OCI-LY1 (cell line): ENCODE data around the gene WBP1L.

Experiments used
- EZH2 ChIP-seq: fragments of 200-600 bp; sonication (generic), shearing (Covaris generic); IDR thresholded peaks from 2 replicates; pipeline ENCODE4 v1.8.0; 2017; ENCODE audit warnings: borderline replicate concordance, mixed run types, mild to moderate bottlenecking, antibody characterized with exemption, low read length, moderate library complexity, mixed read lengths
- TF ChIP-seq, protein P1 (sequence below): fragments of 200-600 bp; sonication (generic), shearing (Covaris generic); IDR thresholded peaks from 2 replicates; pipeline ENCODE4 v1.5.1; 2017; ENCODE audit warnings: mild to moderate bottlenecking, antibody characterized with exemption, low read length, moderate library complexity, mixed read lengths

DNA sequence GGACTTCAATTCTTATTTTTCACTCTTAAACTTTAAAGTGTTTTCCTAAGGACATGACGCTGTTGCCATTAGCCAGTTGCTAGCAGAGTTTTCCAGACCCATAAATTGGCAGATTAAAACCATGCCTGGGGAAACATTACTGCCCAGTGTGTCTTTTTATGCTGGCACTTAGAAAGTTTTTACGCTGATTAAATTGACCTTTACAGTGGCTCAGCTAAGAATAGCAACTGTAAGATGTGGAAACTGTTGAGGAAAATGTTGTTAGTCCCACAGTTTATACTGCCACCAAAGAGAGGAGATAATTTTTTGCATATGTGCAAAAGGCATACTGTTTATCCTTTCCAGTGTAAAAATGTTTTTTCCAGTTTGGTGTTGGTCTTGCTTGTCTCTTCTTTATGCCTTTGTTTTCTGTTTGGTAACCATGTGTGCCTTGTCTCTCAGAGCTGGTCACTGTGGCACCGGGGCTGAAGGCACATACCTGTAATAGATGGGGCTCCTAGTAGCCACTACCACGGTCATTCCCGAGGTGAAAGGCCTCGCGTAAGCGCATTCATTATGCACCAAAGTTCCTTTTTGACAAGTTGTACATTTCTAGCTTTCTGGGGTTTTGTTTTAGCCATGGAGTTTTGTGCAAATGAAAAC, 48.1 kb downstream of the WBP1L start:
- TF ChIP-seq, protein P1, sequence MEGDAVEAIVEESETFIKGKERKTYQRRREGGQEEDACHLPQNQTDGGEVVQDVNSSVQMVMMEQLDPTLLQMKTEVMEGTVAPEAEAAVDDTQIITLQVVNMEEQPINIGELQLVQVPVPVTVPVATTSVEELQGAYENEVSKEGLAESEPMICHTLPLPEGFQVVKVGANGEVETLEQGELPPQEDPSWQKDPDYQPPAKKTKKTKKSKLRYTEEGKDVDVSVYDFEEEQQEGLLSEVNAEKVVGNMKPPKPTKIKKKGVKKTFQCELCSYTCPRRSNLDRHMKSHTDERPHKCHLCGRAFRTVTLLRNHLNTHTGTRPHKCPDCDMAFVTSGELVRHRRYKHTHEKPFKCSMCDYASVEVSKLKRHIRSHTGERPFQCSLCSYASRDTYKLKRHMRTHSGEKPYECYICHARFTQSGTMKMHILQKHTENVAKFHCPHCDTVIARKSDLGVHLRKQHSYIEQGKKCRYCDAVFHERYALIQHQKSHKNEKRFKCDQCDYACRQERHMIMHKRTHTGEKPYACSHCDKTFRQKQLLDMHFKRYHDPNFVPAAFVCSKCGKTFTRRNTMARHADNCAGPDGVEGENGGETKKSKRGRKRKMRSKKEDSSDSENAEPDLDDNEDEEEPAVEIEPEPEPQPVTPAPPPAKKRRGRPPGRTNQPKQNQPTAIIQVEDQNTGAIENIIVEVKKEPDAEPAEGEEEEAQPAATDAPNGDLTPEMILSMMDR, result no peak
- no peak for TF ChIP-seq EZH2
